IPS-18a (cell line): ENCODE measurements around the gene ADGRL3.
"Not testable (repeated sequence)": the region's sequence is repeated elsewhere in the genome, so short reads cannot be mapped to it uniquely, and the experiment has no call there.

Experiments
- H3K27ac ChIP-seq: one replicate; pipeline ENCODE4 v1.5.1; 2013; ENCODE audit warnings: low read length
- H3K27me3 ChIP-seq: one replicate; pipeline ENCODE4 v1.6.1; 2013; ENCODE audit warnings: mild to moderate bottlenecking, low read length; ENCODE audit not compliant: control insufficient read depth, insufficient read depth
- H3K36me3 ChIP-seq: one replicate; pipeline ENCODE4 v1.6.1; 2013; ENCODE audit warnings: low read depth, low read length; ENCODE audit not compliant: control insufficient read depth
- H3K4me1 ChIP-seq: one replicate; pipeline ENCODE4 v1.6.1; 2013; ENCODE audit warnings: low read depth, low read length; ENCODE audit not compliant: control insufficient read depth
- H3K4me3 ChIP-seq: one replicate; pipeline ENCODE4 v1.5.1; 2013; ENCODE audit warnings: low read length
- H3K9ac ChIP-seq: one replicate; pipeline ENCODE4 v1.6.1; 2013; ENCODE audit warnings: mild to moderate bottlenecking, low read length, moderate library complexity
- H3K9me3 ChIP-seq: one replicate; pipeline ENCODE4 v1.6.1; 2013; ENCODE audit warnings: low read depth, low read length; ENCODE audit not compliant: control insufficient read depth

Gene ADGRL3

GRCh38 chr4:61762722-61763627, 562.8 kb downstream of the ADGRL3 start:
- Histone ChIP-seq H3K4me1 (no peaks in the 10 kb centered on the region), H3K36me3 (peaks cover 69% of the 10 kb centered on the region), H3K27me3 (no peaks in the 10 kb centered on the region), H3K9me3 (peaks cover 66% of the 10 kb centered on the region), H3K4me3 (peak overlapping the region; percentile 62), H3K27ac (no peak overlapping the region), H3K9ac (no peak overlapping the region)

- Histone ChIP-seq H3K27ac (no peak overlapping the region), H3K9ac (no peak overlapping the region), H3K27me3 (no peaks in the 10 kb centered on the region), H3K4me1 (no peaks in the 10 kb centered on the region), H3K9me3 (peaks cover 61% of the 10 kb centered on the region), H3K36me3 (peaks cover 69% of the 10 kb centered on the region), H3K4me3 (peak overlapping the region; percentile 62)
Measured at GRCh38 chr4:61763682-61764081, 563.6 kb downstream of the ADGRL3 start.

GRCh38 chr4:61764090-61764489, 564.0 kb downstream of the ADGRL3 start:
- not testable (repeated sequence) for H3K4me1 ChIP-seq, H3K27me3 ChIP-seq, H3K27ac ChIP-seq, H3K9ac ChIP-seq
- Histone ChIP-seq H3K4me3 (peak overlapping the region; percentile 62), H3K9me3 (peaks cover 59% of the 10 kb centered on the region), H3K36me3 (peaks cover 69% of the 10 kb centered on the region)

GRCh38 chr4:61769444-61770167, 569.5 kb downstream of the ADGRL3 start:
- peaks cover 41% of the 10 kb centered on the region for H3K4me1 ChIP-seq
- not testable (repeated sequence) for H3K27me3 ChIP-seq, H3K9me3 ChIP-seq
- H3K4me3 ChIP-seq = peak overlapping the region; percentile 76
- H3K27ac ChIP-seq = peak overlapping the region; percentile 86
- H3K9ac ChIP-seq = peak overlapping the region; percentile 70
- H3K36me3 ChIP-seq = peaks cover 18% of the 10 kb centered on the region

- H3K9me3 ChIP-seq = peaks cover 6% of the 10 kb centered on the region
- H3K36me3 ChIP-seq = peaks cover 14% of the 10 kb centered on the region
- H3K4me3 ChIP-seq = peak overlapping the region; percentile 76
- H3K4me1 ChIP-seq = peaks cover 49% of the 10 kb centered on the region
- peak overlapping the region; percentile 61 for H3K9ac ChIP-seq
- H3K27ac ChIP-seq = peak overlapping the region; percentile 86
- no peaks in the 10 kb centered on the region for H3K27me3 ChIP-seq
Measured at GRCh38 chr4:61770456-61770855, 570.3 kb downstream of the ADGRL3 start.

- H3K4me1 ChIP-seq = peaks cover 51% of the 10 kb centered on the region
- peak overlapping the region; percentile 86 for H3K27ac ChIP-seq
- peak overlapping the region; percentile 76 for H3K4me3 ChIP-seq
- no peaks in the 10 kb centered on the region for H3K27me3 ChIP-seq
- H3K36me3 ChIP-seq = peaks cover 8% of the 10 kb centered on the region
- H3K9me3 ChIP-seq = no peaks in the 10 kb centered on the region
- H3K9ac ChIP-seq = no peak overlapping the region
Measured at GRCh38 chr4:61771056-61771455, 570.9 kb downstream of the ADGRL3 start.

GRCh38 chr4:61772126-61772525, 572.0 kb downstream of the ADGRL3 start:
- Histone ChIP-seq H3K27me3 (no peaks in the 10 kb centered on the region), H3K4me1 (peaks cover 51% of the 10 kb centered on the region), H3K9ac (no peak overlapping the region), H3K4me3 (no peak overlapping the region), H3K9me3 (no peaks in the 10 kb centered on the region), H3K36me3 (peaks cover 1% of the 10 kb centered on the region), H3K27ac (no peak overlapping the region)

- no peak overlapping the region for H3K27ac ChIP-seq
- no peak overlapping the region for H3K9ac ChIP-seq
- H3K27me3 ChIP-seq = no peaks in the 10 kb centered on the region
- H3K4me3 ChIP-seq = peak overlapping the region; percentile 33
- no peaks in the 10 kb centered on the region for H3K36me3 ChIP-seq
- peaks cover 51% of the 10 kb centered on the region for H3K4me1 ChIP-seq
- no peaks in the 10 kb centered on the region for H3K9me3 ChIP-seq
Measured at GRCh38 chr4:61773655-61774245, 573.6 kb downstream of the ADGRL3 start.

- no peaks in the 10 kb centered on the region for H3K27me3 ChIP-seq
- H3K4me1 ChIP-seq = no peaks in the 10 kb centered on the region
- no peak overlapping the region for H3K4me3 ChIP-seq
- H3K27ac ChIP-seq = no peak overlapping the region
- H3K36me3 ChIP-seq = no peaks in the 10 kb centered on the region
- H3K9me3 ChIP-seq = no peaks in the 10 kb centered on the region
- H3K9ac ChIP-seq = no peak overlapping the region
Measured at GRCh38 chr4:61782133-61782532, 582.0 kb downstream of the ADGRL3 start.

- Histone ChIP-seq H3K4me1 (no peaks in the 10 kb centered on the region), H3K9me3 (no peaks in the 10 kb centered on the region), H3K27ac (no peak overlapping the region), H3K4me3 (no peak overlapping the region), H3K27me3 (no peaks in the 10 kb centered on the region), H3K9ac (no peak overlapping the region), H3K36me3 (no peaks in the 10 kb centered on the region)
Measured at GRCh38 chr4:61783050-61783449, 582.9 kb downstream of the ADGRL3 start.

- Histone ChIP-seq H3K4me3 (no peak overlapping the region), H3K27ac (no peak overlapping the region), H3K36me3 (no peaks in the 10 kb centered on the region), H3K4me1 (no peaks in the 10 kb centered on the region), H3K9me3 (peaks cover 4% of the 10 kb centered on the region), H3K9ac (no peak overlapping the region), H3K27me3 (no peaks in the 10 kb centered on the region)
Measured at GRCh38 chr4:61785761-61786160, 585.6 kb downstream of the ADGRL3 start.
